Keratinocyte (primary cell): Measurements from ENCODE around the gene TUFM.

ENCODE experiments used
- CTCF ChIP-seq, 3 experiments: IDR thresholded peaks in 1 of 3; conservative IDR thresholded peaks in 1 of 3; optimal IDR thresholded peaks in 1 of 3; 2 replicates in 2 of 3; 3 replicates in 1 of 3; pipeline versions ENCODE3 to v1.5.1; 2011; ENCODE audit warnings: low read length in 3 of 3, mild to moderate bottlenecking in 3 of 3, moderate library complexity in 2 of 3, control low read depth in 1 of 3, inconsistent platforms in 1 of 3; ENCODE audit not compliant: insufficient read depth in 2 of 3; ENCODE audit errors: extremely low read depth in 1 of 3
- EZH2 ChIP-seq: IDR thresholded peaks from one replicate; pipeline ENCODE4 v1.6.1; 2012; ENCODE audit warnings: inconsistent platforms, mild to moderate bottlenecking, low read length, moderate library complexity

DNA sequence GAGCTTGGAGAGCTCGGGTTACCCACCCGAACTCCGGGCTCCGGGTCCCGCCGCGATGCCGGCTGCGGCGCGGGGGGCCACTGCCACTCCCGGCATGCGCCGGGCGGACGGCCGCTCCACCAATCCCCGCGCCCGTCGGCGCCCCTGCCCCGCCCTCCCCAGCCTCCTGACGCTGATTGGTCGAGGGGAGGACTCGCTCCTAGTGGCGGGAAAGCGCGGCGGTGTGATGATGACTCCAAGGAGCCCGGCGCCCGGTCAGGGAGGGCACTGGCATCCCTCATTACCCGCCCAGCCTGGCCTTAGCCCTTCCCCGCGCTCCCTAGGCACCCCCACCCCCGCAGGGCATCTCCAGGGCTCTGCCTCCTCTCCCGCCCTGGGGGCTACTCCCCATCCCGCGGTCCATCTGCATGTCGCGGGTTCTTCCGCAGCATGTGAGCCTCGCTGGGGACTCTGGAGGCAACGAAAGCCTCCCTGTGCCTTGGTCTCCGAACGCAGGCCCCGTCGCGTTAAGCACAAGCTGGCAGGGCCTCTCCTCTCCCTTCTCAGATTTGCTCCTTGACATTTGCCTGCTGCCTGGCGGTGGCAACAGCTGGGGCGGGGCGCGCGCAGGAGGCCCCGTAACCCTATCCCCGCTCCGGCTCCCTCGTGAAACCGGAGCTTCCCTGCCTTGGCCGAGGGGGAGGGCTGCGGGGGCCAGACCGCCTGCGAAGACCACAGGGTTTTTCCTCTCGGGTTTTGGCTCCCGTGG is 33.9 kb upstream of the TUFM start:
- TF ChIP-seq EZH2: no peak
- TF ChIP-seq CTCF (optimal IDR thresholded peaks at IDR 0.05 in 1 of 3, IDR thresholded peaks at IDR 0.05 in 1 of 3, conservative IDR thresholded peaks at IDR 0.05 in 1 of 3; ENCODE audit: extremely low read depth in 1 of 3, insufficient read depth in 2 of 3, low read length in 3 of 3): no peak
